Ovary (tissue), 3 donors: Measurements from ENCODE around the gene RRP15.

Experiments
- POLR2A ChIP-seq: fragments of 450-650 bp; IDR thresholded peaks from one replicate; pipeline ENCODE4 v1.6.1; 2017; ENCODE audit warnings: antibody characterized with exemption, mild to moderate bottlenecking, moderate library complexity
- TF ChIP-seq, protein P1 (sequence below), 3 donors: fragments of 450-650 bp in 2 of 3; fragments of 200-600 bp in 1 of 3; IDR thresholded peaks; one replicate each; pipeline versions ENCODE4 v1.5.1 to v1.8.0; 2016 to 2022; ENCODE audit warnings: antibody characterized with exemption in 3 of 3, mild to moderate bottlenecking in 1 of 3
- donor health status: DM: no; HTN: no; CAD: no.

GRCh38 chr1:218303176-218303879 is 18.2 kb downstream of the RRP15 start:
- TF ChIP-seq, protein P1, sequence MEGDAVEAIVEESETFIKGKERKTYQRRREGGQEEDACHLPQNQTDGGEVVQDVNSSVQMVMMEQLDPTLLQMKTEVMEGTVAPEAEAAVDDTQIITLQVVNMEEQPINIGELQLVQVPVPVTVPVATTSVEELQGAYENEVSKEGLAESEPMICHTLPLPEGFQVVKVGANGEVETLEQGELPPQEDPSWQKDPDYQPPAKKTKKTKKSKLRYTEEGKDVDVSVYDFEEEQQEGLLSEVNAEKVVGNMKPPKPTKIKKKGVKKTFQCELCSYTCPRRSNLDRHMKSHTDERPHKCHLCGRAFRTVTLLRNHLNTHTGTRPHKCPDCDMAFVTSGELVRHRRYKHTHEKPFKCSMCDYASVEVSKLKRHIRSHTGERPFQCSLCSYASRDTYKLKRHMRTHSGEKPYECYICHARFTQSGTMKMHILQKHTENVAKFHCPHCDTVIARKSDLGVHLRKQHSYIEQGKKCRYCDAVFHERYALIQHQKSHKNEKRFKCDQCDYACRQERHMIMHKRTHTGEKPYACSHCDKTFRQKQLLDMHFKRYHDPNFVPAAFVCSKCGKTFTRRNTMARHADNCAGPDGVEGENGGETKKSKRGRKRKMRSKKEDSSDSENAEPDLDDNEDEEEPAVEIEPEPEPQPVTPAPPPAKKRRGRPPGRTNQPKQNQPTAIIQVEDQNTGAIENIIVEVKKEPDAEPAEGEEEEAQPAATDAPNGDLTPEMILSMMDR (IDR thresholded peaks at IDR 0.05): no peak
- no peak for TF ChIP-seq POLR2A
